NCI-H345 treated with DMSO at 0.1 percent for 48 hours (cell line): Measurements from ENCODE around the gene ARHGAP12.
"Not testable (repeated sequence)": the region's sequence is repeated elsewhere in the genome, so short reads cannot be mapped to it uniquely, and the experiment has no call there.

Experiments
- DNase-seq: peaks from one replicate; lab custom pipeline; 2025; ENCODE audit not compliant: unreplicated experiment; lab: John Stamatoyannopoulos, UW

The ARHGAP12 gene

DNA sequence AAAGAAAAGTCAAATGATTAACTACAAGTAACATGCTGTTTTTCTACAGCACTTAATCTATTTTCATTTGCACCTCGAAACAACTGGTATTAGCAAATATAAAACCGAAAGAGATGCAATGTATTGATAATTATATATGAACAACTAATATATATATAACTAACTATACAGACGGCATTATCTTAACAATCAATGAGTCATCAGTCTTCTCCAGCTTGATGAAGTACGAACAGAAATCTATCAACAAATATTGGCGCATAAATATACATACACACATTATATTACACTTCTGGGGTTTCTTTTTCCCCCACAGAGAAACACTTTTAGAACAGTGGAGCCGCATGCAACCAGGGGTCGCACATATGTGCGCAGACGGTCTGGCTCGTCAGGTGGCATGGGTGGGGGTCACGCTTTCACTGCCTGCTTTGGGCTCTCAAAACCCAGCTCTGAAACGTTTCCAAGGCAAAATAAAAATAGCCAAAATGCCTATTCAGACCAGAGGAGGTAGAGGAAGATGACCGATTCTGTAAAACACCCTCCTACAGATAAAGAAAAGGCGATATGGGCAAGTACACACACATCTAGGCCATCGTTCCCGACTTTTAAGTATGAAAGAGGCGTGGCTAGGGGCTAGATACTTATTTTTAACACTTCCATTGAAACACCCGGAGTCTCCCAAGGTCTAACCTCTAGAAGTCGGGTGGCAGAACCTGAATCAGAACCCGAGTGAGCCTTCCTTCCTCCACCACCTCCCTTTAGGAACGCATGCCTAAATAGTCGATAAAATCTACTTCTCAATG, 1.7 kb downstream of the ARHGAP12 start:
- DNase-seq, result no peak

GRCh38 chr10:31926160-31926559, 2.5 kb downstream of the ARHGAP12 start:
- no peak for DNase-seq

DNA sequence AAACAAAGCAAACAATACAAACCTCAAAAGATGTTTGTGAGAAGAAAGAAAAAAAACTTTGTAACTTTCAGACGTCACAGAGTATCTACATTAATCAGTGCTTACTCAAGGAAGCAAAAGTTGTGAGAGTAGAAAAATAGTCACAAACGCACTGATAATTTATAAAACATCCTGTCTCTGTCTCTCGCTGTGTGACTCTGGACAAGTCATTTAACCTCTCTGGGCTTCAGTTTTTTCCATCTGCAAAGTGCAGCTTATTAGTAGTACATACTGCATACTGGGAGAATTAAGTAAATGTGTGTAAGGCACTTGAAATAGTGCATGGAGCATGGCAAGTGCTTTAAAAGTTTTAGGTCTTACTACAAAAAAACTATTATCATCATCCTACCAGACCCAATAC, 3.8 kb downstream of the ARHGAP12 start:
- no peak for DNase-seq

DNA sequence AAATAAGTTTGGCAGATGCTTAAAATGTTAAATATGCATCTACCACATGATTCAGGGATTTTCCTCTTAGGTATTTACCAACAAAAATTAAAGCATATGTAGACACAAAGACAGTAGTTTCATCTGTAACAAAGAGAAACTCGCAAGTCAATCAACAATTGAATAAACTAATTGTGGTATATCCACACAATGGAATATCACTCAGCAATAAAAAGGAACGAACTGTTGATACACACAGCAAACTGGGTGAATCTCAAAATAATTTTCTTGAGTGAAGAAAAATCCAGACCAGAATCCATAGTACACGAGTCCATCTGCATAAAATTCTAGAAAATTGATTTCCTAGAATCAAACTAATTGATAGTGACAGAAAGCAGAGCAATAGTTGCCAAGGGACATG, 5.2 kb downstream of the ARHGAP12 start:
- DNase-seq, result no peak

GRCh38 chr10:31921031-31921430, 7.6 kb downstream of the ARHGAP12 start:
- DNase-seq, result no peak

GRCh38 chr10:31920538-31920937, 8.1 kb downstream of the ARHGAP12 start:
- no peak for DNase-seq

- no peak for DNase-seq
These were observed 9.8 kb downstream of the ARHGAP12 start for GRCh38 chr10:31918671-31919409.

- DNase-seq, result no peak
These were observed 14.3 kb downstream of the ARHGAP12 start for GRCh38 chr10:31914370-31914769.

DNA sequence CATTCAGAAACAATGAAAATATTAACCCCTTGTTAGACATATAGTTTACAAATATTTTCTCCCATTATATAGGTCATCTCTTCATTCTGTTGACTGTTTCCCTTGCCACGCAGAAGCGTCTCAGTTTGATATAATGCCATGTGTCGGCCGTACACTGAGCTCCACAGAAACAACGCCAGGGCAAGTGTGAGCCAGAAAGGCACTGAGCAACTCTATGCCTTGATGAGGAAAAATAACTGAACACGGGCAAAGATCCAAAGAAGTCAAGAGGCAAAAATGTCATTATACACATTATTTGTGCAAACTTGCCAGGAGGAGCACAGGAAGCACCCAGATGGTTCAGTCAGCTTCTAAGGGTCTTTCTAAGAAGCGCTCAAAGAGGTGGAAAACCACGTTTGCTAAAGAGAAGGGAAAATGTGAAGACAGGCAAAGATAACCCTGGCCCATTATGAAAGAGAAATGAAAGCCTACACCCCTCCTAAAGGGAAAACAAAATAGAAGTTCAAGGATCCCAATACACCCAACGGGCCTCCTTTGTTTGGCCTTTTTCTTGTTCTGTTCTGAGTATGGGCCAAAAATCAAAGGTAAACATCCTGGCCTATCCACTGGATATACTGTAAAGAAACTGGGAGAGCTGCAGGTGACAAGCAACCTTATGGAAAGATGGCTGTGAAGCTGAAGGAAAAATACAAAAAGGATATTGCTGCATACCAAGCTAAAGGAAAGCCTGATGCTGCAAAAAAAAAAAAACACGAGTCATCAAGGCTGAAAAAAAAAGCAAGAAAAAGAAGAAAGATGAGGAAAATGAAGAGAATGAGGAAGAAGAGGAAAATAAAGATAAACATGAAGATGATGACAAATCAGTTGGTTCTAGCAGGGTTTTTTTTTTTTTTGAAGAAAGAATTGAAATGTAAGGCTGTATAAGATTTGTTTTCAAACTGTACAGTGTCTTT, 15.5 kb downstream of the ARHGAP12 start:
- no peak for DNase-seq

GRCh38 chr10:31912289-31912688, 16.3 kb downstream of the ARHGAP12 start:
- no peak for DNase-seq

- no peak for DNase-seq
These were observed 18.6 kb downstream of the ARHGAP12 start for GRCh38 chr10:31910016-31910415.

GRCh38 chr10:31908157-31908556, 20.5 kb downstream of the ARHGAP12 start:
- DNase-seq, result no peak

GRCh38 chr10:31906039-31906438, 22.6 kb downstream of the ARHGAP12 start:
- DNase-seq, result no peak

GRCh38 chr10:31905586-31905985, 23.0 kb downstream of the ARHGAP12 start:
- DNase-seq, result no peak

DNA sequence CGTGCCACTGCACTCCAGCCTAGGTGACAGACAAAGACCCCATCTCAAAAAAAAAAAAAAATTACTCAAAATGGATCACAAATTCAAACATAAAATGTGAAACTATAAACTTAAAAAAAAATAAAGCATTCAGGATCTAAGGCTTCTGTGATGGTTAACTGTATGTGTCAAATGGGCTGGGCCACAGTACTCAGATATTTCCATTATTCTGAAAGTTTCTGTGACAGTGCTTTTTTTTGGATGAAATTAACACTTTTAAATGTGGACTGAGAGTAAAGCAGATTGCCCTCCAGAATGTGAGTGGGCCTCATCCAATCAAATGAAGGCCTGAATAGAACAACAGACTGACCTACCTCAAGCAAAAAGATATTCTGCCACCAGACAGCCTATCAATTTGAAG, 26.0 kb downstream of the ARHGAP12 start:
- no peak for DNase-seq

- no peak for DNase-seq
These were observed 31.1 kb downstream of the ARHGAP12 start for GRCh38 chr10:31897506-31897905.

DNA sequence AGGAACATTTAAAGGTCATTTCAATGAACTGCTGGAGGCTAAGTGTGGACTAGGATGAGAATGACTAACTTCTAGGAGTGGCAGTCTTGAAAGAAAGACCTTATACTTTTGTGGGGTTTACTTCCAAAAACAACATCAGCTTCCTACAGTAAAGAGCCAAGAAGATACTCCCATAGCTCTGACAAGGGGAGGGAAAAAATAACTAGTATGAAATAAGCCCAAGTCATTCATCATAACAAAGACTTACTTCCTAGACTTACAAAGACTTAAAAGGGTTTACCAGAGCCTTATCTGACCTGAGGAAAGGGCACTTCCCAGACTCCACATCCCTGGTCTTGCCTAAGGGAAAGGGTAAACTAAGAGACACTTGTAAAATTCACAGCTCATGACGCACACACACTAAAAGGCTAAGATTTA, 31.7 kb downstream of the ARHGAP12 start:
- DNase-seq, result no peak

GRCh38 chr10:31895722-31896121, 32.9 kb downstream of the ARHGAP12 start:
- not testable (repeated sequence) for DNase-seq

DNA sequence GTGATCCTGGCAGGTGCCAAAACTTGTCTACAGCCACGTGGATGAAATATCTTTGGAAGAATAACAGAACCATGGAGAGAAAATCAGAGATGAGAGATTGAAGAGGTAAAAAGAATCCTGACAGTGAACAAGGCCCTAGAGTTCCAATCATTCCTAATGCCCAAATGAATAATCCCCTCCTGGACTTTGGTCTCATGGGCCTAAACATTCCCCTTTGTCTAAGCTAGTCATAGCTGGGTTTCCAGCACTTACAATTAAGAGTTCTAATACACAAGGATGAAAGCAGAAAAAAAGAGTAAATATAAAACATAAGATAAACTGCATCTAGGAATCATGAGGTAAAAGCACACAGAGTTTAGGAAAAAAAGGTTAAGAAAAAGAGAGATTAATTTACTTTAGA, 40.2 kb downstream of the ARHGAP12 start:
- no peak for DNase-seq

DNA sequence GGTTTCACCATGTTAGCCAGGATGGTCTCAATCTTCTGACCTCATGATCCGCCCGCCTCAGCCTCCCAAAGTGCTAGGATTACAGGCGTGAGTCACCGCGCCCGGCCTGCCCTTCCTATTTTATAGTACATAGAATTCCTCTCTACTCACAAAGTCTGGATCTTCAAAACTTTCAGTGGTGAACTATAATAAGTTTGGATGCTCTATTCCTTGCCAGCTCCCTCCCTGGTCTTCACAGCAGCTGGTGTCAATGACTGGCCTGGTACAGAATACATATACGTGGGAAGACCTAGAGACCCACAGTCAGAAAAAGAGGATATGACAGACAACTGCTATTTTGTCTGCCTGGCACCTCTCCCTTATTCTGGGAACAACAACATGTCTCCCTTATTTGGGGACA, 40.8 kb downstream of the ARHGAP12 start:
- no peak for DNase-seq

- DNase-seq, result no peak
These were observed 41.7 kb downstream of the ARHGAP12 start for GRCh38 chr10:31886885-31887284.
